Parathyroid adenoma (tissue), 2 donors: Measurements from ENCODE around the gene IFNA10.
"Not testable (repeated sequence)": the region's sequence is repeated elsewhere in the genome, so short reads cannot be mapped to it uniquely, and the experiment has no call there.

Source experiments
- H2AFZ ChIP-seq: fragments of 300-600 bp; sonication (generic); one replicate; pipeline ENCODE4 v1.7.0; 2017; ENCODE audit warnings: antibody characterized with exemption, mild to moderate bottlenecking
- H3K27ac ChIP-seq: fragments of 300-600 bp; sonication (generic); one replicate; pipeline ENCODE4 v1.7.0; 2017
- H3K27me3 ChIP-seq: fragments of 300-600 bp; sonication (generic); one replicate; pipeline ENCODE4 v1.7.0; 2017; ENCODE audit warnings: low read length; ENCODE audit not compliant: control insufficient read depth, insufficient read depth
- H3K36me3 ChIP-seq: fragments of 300-600 bp; sonication (generic); one replicate; pipeline ENCODE4 v1.7.0; 2017; ENCODE audit warnings: low read length; ENCODE audit not compliant: control insufficient read depth, insufficient read depth
- H3K4me1 ChIP-seq: fragments of 300-600 bp; sonication (generic); one replicate; pipeline ENCODE4 v1.7.0; 2017; ENCODE audit warnings: control low read depth
- H3K4me2 ChIP-seq: fragments of 300-600 bp; sonication (generic); one replicate; pipeline ENCODE4 v1.7.0; 2017; ENCODE audit warnings: low read length
- H3K4me3 ChIP-seq: fragments of 300-600 bp; sonication (generic); one replicate; pipeline ENCODE4 v1.7.0; 2017; ENCODE audit warnings: low read depth, low read length
- H3K79me2 ChIP-seq: fragments of 300-600 bp; sonication (generic); one replicate; pipeline ENCODE4 v1.7.0; 2017; ENCODE audit warnings: control low read depth
- H3K9ac ChIP-seq: fragments of 300-600 bp; sonication (generic); one replicate; pipeline ENCODE4 v1.7.0; 2017; ENCODE audit warnings: mild to moderate bottlenecking
- H3K9me3 ChIP-seq: fragments of 300-600 bp; sonication (generic); one replicate; pipeline ENCODE4 v1.7.0; 2017; ENCODE audit warnings: low read length; ENCODE audit not compliant: control insufficient read depth
- CTCF ChIP-seq: fragments of 300-600 bp; sonication (generic); IDR thresholded peaks from one replicate; pipeline ENCODE4 v1.7.0; 2017; ENCODE audit warnings: antibody characterized with exemption, mild to moderate bottlenecking
- donor health status: primary hyperparathyroidism.

IFNA10 gene

GRCh38 chr9:21210311-21210710 is 3.4 kb upstream of the IFNA10 start:
- no peaks in the 10 kb centered on the region for H3K27me3 ChIP-seq
- H3K9me3 ChIP-seq, result no peaks in the 10 kb centered on the region
- no peak overlapping the region for H2AFZ ChIP-seq
- no peak overlapping the region for H3K4me3 ChIP-seq
- no peaks in the 10 kb centered on the region for H3K36me3 ChIP-seq
- no peak overlapping the region for H3K9ac ChIP-seq
- H3K4me1 ChIP-seq, result no peaks in the 10 kb centered on the region
- H3K4me2 ChIP-seq, result no peak overlapping the region
- no peaks in the 10 kb centered on the region for H3K79me2 ChIP-seq
- no peak overlapping the region for H3K27ac ChIP-seq
- TF ChIP-seq CTCF, result no peak

GRCh38 chr9:21205204-21205603 is 1.7 kb downstream of the IFNA10 start:
- Histone ChIP-seq H3K9ac (no peak overlapping the region), H3K27me3 (no peaks in the 10 kb centered on the region), H3K4me2 (no peak overlapping the region), H3K27ac (no peak overlapping the region), H3K79me2 (no peaks in the 10 kb centered on the region), H3K4me1 (no peaks in the 10 kb centered on the region), H3K4me3 (no peak overlapping the region), H2AFZ (no peak overlapping the region), H3K9me3 (no peaks in the 10 kb centered on the region), H3K36me3 (no peaks in the 10 kb centered on the region)
- TF ChIP-seq CTCF, result no peak

GRCh38 chr9:21202105-21202504 is 4.8 kb downstream of the IFNA10 start, which contains the start of gene IFNA7:
TSS of gene IFNA7 (minus strand) at chr9:21202205. CDS start at chr9:21202165, 40 bp downstream.
- not testable (repeated sequence) for H3K36me3 ChIP-seq, H2AFZ ChIP-seq, H3K4me2 ChIP-seq, H3K27me3 ChIP-seq, H3K79me2 ChIP-seq, H3K9me3 ChIP-seq, H3K9ac ChIP-seq, H3K4me1 ChIP-seq, H3K4me3 ChIP-seq, H3K27ac ChIP-seq

GRCh38 chr9:21194867-21195776 is 11.8 kb downstream of the IFNA10 start:
- H3K79me2 ChIP-seq, H3K27ac ChIP-seq, H3K9me3 ChIP-seq, H3K4me3 ChIP-seq, H3K27me3 ChIP-seq, H3K36me3 ChIP-seq, H3K4me2 ChIP-seq, H3K9ac ChIP-seq, H2AFZ ChIP-seq, H3K4me1 ChIP-seq: not testable (repeated sequence)

- not testable (repeated sequence) for H3K79me2 ChIP-seq, H3K4me2 ChIP-seq, H3K4me3 ChIP-seq, H3K36me3 ChIP-seq, H3K27me3 ChIP-seq, H3K4me1 ChIP-seq, H2AFZ ChIP-seq, H3K9ac ChIP-seq, H3K9me3 ChIP-seq, H3K27ac ChIP-seq
Observed at GRCh38 chr9:21187487-21187886, 19.5 kb downstream of the IFNA10 start, which contains the start of gene IFNA4. TSS of gene IFNA4 (minus strand) at chr9:21187587. CDS start at chr9:21187531, 56 bp downstream.

GRCh38 chr9:21182810-21183736 is 23.9 kb downstream of the IFNA10 start:
- H3K9me3 ChIP-seq, H3K79me2 ChIP-seq, H3K4me1 ChIP-seq, H3K4me2 ChIP-seq, H3K27ac ChIP-seq, H3K27me3 ChIP-seq, H3K36me3 ChIP-seq, H2AFZ ChIP-seq, H3K4me3 ChIP-seq, H3K9ac ChIP-seq: not testable (repeated sequence)
